NCI-H128 (cell line): Measurements from ENCODE around the gene SMIM44.

Experiments
- DNase-seq: peaks from one replicate; lab custom pipeline; 2025; ENCODE audit not compliant: unreplicated experiment; lab: John Stamatoyannopoulos, UW

SMIM44 gene

GRCh38 chr19:3478409-3479176, 4.6 kb downstream of the SMIM44 start:
- no peak for DNase-seq

GRCh38 chr19:3477951-3478350, 5.3 kb downstream of the SMIM44 start:
- no peak for DNase-seq

- DNase-seq = no peak
These were observed 5.7 kb downstream of the SMIM44 start for GRCh38 chr19:3477506-3477905.

GRCh38 chr19:3476830-3477229, 6.4 kb downstream of the SMIM44 start:
- no peak for DNase-seq

GRCh38 chr19:3475449-3475848, 7.8 kb downstream of the SMIM44 start:
- DNase-seq = no peak

GRCh38 chr19:3474614-3475013, 8.6 kb downstream of the SMIM44 start:
- no peak for DNase-seq

GRCh38 chr19:3474010-3474409, 9.2 kb downstream of the SMIM44 start:
- no peak for DNase-seq

- DNase-seq = no peak
These were observed 11.1 kb downstream of the SMIM44 start for GRCh38 chr19:3471954-3472655.

GRCh38 chr19:3470500-3471128, 12.6 kb downstream of the SMIM44 start:
- no peak for DNase-seq

- no peak for DNase-seq
These were observed 13.4 kb downstream of the SMIM44 start for GRCh38 chr19:3469638-3470499.

- no peak for DNase-seq
These were observed 15.0 kb downstream of the SMIM44 start for GRCh38 chr19:3468211-3468610.

GRCh38 chr19:3467437-3468198, 15.6 kb downstream of the SMIM44 start:
- no peak for DNase-seq

GRCh38 chr19:3466635-3467034, 16.6 kb downstream of the SMIM44 start:
- no peak for DNase-seq

GRCh38 chr19:3465552-3465951, 17.7 kb downstream of the SMIM44 start:
- DNase-seq = no peak

- DNase-seq = no peak
These were observed 18.5 kb downstream of the SMIM44 start for GRCh38 chr19:3464587-3465235.

GRCh38 chr19:3463714-3464586, 19.3 kb downstream of the SMIM44 start:
- no peak for DNase-seq

GRCh38 chr19:3462991-3463713, 20.1 kb downstream of the SMIM44 start:
- DNase-seq = no peak

- no peak for DNase-seq
These were observed 23.2 kb downstream of the SMIM44 start for GRCh38 chr19:3459965-3460582.
